LNCAP (cell line): ENCODE measurements around the gene HOXA3.

Experiments used
- TF ChIP-seq, protein P1 (sequence below): fragments of 450-650 bp; IDR thresholded peaks from 2 replicates; pipeline ENCODE4 v1.5.1; 2017; ENCODE audit warnings: mild to moderate bottlenecking

The HOXA3 gene

GRCh38 chr7:27123477-27124053, 28.8 kb downstream of the HOXA3 start:
- TF ChIP-seq, protein P1, sequence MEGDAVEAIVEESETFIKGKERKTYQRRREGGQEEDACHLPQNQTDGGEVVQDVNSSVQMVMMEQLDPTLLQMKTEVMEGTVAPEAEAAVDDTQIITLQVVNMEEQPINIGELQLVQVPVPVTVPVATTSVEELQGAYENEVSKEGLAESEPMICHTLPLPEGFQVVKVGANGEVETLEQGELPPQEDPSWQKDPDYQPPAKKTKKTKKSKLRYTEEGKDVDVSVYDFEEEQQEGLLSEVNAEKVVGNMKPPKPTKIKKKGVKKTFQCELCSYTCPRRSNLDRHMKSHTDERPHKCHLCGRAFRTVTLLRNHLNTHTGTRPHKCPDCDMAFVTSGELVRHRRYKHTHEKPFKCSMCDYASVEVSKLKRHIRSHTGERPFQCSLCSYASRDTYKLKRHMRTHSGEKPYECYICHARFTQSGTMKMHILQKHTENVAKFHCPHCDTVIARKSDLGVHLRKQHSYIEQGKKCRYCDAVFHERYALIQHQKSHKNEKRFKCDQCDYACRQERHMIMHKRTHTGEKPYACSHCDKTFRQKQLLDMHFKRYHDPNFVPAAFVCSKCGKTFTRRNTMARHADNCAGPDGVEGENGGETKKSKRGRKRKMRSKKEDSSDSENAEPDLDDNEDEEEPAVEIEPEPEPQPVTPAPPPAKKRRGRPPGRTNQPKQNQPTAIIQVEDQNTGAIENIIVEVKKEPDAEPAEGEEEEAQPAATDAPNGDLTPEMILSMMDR, result no peak

GRCh38 chr7:27123007-27123476, 29.3 kb downstream of the HOXA3 start:
- TF ChIP-seq, protein P1, result no peak

- TF ChIP-seq, protein P1, result no peak
Observed at GRCh38 chr7:27122077-27122910, 30.1 kb downstream of the HOXA3 start.

DNA sequence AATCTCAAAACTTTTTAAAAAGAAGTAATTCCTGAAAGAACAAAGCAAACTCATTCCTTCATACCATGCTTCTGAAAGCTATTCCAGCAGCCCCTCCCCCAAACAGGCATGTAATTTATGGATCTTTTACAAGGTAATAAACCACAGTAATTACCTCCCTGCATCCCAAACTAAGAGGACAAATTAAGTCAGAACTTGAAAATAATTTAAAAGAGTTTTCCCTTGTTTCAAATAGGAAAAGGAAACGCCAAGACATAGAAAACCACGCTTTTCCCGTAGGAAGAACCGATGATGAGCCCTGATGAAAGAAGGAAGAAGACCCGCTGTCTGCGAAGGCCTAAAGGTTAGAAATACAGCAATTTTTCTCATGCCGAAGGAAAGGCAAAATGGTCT, 30.7 kb downstream of the HOXA3 start:
- TF ChIP-seq, protein P1, result no peak

DNA sequence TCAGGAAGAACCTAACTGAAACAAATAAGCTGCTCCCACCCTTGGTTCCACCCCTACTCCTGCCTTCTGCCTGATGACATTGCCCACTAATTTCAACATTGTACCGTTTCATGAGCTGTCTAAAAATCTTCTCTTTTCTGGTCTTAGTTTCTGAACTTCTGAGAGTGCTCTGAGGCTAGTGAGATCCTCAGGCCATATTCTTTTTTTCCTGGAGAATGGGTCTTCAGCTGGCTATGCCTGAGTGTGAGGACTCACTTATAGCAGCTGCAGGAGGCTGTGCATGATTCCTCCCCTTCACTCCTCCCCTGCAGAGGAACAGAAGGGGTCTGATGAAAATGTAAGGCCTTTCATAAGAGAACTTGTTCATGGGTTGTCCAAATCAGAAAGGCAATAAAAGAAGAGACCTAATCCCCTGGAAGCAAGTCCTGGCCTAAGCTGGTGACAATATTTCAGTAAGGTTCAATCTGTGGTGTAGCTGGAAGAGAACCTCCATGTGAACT, 32.9 kb downstream of the HOXA3 start:
- TF ChIP-seq, protein P1, result no peak

DNA sequence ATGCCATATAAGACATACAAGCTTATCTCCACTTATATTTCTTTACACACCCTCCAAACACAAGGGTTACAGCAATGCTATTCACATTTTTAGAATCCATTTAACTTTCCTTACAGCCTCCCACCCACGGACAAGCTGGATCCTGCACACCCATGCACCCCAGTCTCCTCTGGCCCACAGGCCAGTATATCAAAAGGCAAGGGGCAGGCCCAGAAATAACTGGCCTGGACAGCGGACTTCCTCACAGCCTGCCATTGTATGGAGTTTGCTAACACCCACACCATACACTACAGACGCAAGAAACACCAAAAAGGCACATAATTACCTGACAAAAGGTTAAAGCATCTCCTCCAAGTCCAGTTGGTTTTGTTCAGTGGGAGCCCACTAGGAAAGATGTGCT, 33.8 kb downstream of the HOXA3 start:
- TF ChIP-seq, protein P1, result no peak

DNA sequence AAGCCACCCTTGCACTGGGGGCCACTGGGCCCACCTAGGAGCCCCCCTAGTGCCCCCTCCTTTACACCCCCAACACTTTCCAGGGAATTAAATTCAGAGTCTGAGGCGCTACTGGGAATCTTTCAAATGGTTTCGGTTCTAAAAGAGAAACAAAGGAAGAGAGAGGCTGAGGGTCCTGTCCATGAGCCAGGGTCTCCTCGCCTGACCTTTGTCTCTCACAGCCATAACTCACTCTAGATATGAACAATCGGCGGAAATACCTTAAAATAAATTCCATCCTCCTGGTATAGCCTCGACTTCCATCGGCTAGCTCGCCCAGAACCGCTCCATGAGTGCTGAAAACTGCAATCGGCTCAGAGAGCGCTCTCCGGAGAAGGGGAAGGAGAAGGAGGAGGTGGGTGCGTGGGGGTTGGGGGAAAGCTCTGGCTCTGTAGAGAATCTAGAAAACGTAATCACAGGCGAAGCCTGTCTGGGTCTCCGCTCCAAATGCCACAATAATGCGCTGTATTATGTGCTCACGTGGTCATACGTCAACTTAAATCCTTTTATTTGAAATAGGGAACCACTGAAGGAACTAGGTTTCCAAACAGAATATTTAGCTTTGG, 34.4 kb downstream of the HOXA3 start:
- TF ChIP-seq, protein P1, result no peak
